Skeletal muscle tissue (tissue), 4 donors: ENCODE measurements around the gene S100PBP. TPM values are rescaled to one million over a fixed set of nuclear protein-coding genes. Genes with fewer than 3 reads are reported as not detected.

Experiments
- H3K27ac ChIP-seq: one replicate; pipeline ENCODE4 v1.7.0; 2013; ENCODE audit warnings: mild to moderate bottlenecking, low read depth, low read length, inconsistent platforms
- H3K27me3 ChIP-seq, 3 donors: one replicate each; pipeline ENCODE4 v1.7.0; 2013; ENCODE audit warnings: low read length in 3 of 3; ENCODE audit not compliant: control insufficient read depth in 3 of 3, insufficient read depth in 3 of 3
- H3K36me3 ChIP-seq, 3 donors: one replicate each; pipeline ENCODE4 v1.7.0; 2013; ENCODE audit warnings: low read length in 3 of 3; ENCODE audit not compliant: control insufficient read depth in 3 of 3, insufficient read depth in 3 of 3
- H3K4me1 ChIP-seq, 3 donors: one replicate each; pipeline ENCODE4 v1.7.0; 2013; ENCODE audit warnings: low read length in 3 of 3, mild to moderate bottlenecking in 3 of 3; ENCODE audit not compliant: control insufficient read depth in 3 of 3, insufficient read depth in 3 of 3
- H3K4me3 ChIP-seq, 3 donors: one replicate each; pipeline ENCODE4 v1.7.0; 2013; ENCODE audit warnings: low read length in 3 of 3
- H3K9ac ChIP-seq, 3 donors: one replicate each; pipeline ENCODE4 v1.7.0; 2013; ENCODE audit warnings: low read length in 3 of 3, mild to moderate bottlenecking in 3 of 3, moderate library complexity in 2 of 3, low read depth in 1 of 3
- H3K9me3 ChIP-seq, 3 donors: one replicate each; pipeline ENCODE4 v1.7.0; 2013; ENCODE audit warnings: low read length in 3 of 3; ENCODE audit not compliant: control insufficient read depth in 3 of 3
- total RNA-seq: library from RNA; depleted of rRNA; stranded (reverse); fragments of >200 nt; gene quantifications from one replicate; pipeline ENCODE4 v1.2.3, GENCODE V29; 2014
- donor health status: Osteomylitis.

S100PBP gene
- total RNA-seq, 1 donor from 2014 or later = 22.4 TPM

DNA sequence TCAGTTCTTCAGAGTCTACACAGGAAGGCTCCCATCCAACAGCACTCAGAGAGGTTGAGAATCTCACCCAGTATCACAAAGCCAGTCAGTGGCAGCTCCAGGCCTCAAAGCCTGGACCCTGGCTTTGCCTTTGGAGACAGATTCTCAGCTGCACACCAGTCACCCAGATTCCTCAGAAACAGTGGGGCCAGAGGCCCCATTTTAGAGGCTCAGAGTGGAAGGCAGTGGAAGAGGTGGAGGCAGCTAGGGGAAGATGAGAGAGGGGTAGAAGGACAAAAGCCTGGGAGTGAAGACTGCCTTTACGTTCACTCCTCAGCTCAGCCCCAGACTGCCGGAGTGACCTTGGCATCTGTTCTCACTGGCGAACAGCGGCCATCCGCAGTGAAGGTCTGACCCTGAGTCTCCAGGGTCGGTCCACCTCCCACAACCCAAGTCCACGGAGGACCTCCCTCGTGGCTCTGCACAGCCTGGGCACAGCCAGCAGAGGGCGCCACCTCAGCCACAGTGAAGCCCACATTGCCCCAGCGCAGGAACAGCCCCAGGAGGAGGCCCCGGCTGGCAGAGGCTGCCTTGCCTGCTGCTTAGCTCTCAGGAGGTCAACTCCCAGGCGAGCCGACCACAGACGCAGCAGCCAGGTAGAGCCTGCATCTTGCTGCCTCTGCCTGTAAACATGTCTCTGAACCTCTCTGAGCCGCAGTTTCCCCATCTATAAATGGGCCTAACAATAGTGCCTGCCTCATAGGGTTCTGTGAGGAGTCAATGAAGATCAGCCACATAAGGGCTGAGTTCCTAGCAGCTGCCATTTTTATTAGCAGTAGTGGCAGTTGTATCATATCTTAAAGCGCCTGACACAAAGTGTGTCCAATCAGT is 59.1 kb downstream of the S100PBP start:
- Histone ChIP-seq H3K27me3 (peaks cover 0 to 6% (median 4%) of the 10 kb centered on the region in 3 donors), H3K4me3 (no peak overlapping the region), H3K27ac (no peak overlapping the region), H3K4me1 (peaks cover 19 to 44% (median 34%) of the 10 kb centered on the region in 3 donors), H3K36me3 (no peaks in the 10 kb centered on the region), H3K9me3 (no peaks in the 10 kb centered on the region), H3K9ac (no peak overlapping the region)

DNA sequence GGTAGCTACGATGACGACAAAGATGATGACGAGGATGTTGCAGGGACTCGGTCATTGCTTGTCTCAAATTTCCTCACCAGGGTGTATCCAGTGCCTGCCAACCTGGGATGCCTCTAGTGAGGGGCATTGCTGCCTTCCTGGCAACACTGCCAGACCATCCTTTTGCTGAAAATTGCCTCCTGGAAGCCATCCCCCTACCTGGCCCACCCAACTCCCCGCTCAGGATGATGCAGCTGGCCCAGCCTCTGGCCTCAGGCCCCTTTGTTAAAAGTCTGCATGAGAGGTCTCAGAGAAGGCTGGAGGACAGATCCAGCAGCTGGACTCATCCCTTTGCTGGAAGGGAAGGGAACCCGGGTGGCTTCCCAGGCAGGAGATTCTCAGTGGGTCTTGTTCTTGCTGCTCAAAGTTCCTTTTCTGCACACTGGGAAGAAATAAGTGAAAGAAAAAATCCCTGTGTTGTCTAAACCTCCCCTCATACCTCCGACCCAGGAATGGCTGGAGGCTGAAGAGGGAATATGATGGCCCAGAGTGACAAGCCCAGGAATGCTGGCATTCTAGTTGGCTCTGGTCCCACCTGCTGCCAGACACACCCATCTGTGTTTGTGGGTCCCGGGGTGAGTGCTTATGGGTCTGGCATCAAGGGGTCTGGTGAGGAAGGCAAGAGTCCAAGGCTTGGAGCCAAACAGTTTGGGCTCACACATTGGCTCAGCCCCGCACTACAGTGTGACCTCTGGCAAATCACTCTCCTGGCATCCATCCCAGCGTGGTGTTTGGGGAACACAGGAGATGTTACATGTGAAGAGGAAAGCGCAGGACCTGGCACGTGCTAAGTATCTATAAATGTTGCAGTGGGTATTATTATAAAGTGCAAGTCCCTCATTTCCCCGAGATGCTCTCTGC is 60.0 kb downstream of the S100PBP start:
- Histone ChIP-seq H3K4me1 (peaks cover 24 to 48% (median 42%) of the 10 kb centered on the region in 3 donors), H3K27ac (no peak overlapping the region), H3K27me3 (peaks cover 0 to 6% (median 4%) of the 10 kb centered on the region in 3 donors), H3K9me3 (no peaks in the 10 kb centered on the region), H3K9ac (peak overlapping the region in 1 of 3 donors; percentile 40), H3K4me3 (no peak overlapping the region), H3K36me3 (no peaks in the 10 kb centered on the region)

DNA sequence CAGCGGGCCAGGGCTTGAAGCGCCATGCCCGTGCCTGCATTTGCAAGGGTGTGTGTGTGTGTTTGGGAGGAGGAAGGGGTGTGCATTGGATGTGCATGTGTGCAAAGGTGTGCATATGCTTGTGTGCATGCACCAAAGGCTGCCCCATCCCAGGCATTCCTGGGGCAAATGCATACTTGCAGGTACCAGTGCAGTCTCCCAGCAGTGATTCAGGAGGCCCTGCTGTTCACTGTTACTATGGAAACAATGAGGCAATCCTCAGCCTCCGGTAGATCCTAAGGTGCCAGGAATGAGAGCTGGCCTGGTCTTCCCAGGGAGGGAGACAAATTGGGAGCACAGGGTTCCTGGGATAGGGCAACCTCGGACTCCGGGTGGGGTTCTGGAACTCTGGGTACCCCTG is 60.7 kb downstream of the S100PBP start:
- Histone ChIP-seq H3K4me1 (peaks cover 20 to 43% (median 37%) of the 10 kb centered on the region in 3 donors), H3K9ac (peak overlapping the region in 1 of 3 donors; percentile 40), H3K27me3 (peaks cover 0 to 6% (median 4%) of the 10 kb centered on the region in 3 donors), H3K4me3 (no peak overlapping the region), H3K27ac (no peak overlapping the region), H3K9me3 (no peaks in the 10 kb centered on the region), H3K36me3 (no peaks in the 10 kb centered on the region)

DNA sequence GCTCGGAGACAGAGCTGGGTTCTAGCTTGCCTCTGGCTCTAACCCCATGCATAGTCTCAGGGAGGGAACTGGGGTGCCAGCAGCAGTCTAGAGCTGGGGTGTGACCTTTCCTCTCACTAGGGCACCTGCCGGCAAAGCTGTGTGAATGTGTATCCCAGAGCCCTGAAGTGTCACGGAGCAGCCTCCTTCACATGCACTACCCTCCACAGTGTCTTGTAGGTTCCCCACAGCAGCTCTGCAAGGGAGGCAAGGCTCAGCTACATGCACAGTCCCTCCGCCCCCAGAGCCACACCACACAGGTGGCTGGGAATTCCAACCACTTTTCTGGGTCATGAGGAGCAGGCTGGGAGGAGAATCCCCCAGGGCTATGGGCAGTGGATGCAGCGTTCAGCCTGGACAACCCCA is 61.2 kb downstream of the S100PBP start:
- no peak overlapping the region for H3K27ac ChIP-seq
- H3K9ac ChIP-seq = no peak overlapping the region
- H3K4me3 ChIP-seq = no peak overlapping the region
- H3K4me1 ChIP-seq = peaks cover 20 to 43% (median 37%) of the 10 kb centered on the region in 3 donors
- peaks cover 0 to 8% (median 6%) of the 10 kb centered on the region in 3 donors for H3K27me3 ChIP-seq
- no peaks in the 10 kb centered on the region for H3K36me3 ChIP-seq
- no peaks in the 10 kb centered on the region for H3K9me3 ChIP-seq

DNA sequence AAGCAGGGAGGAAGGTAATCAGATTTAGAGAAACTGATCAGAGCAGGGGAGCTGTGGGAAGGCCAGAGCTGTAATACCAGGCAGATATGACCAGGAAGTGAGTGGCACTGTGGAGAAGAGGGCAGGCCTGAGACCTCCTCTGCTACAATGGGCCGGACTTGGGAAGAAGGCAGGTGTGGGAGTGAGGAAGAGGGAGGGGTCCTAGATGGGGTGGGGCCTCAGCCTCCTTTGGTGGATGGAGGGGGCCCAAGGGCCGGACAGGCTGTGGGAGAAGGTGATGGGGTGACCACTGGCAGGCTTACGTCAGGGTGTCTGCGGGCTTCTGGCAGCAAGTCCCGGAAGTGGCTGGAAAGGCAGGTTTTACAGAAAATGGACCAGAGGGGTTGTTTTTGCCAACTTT is 63.8 kb downstream of the S100PBP start:
- H3K9ac ChIP-seq = no peak overlapping the region
- H3K27ac ChIP-seq = no peak overlapping the region
- no peak overlapping the region for H3K4me3 ChIP-seq
- H3K4me1 ChIP-seq = peaks cover 20 to 43% (median 37%) of the 10 kb centered on the region in 3 donors
- no peaks in the 10 kb centered on the region for H3K9me3 ChIP-seq
- H3K36me3 ChIP-seq = no peaks in the 10 kb centered on the region
- peaks cover 8 to 24% (median 18%) of the 10 kb centered on the region in 3 donors for H3K27me3 ChIP-seq

DNA sequence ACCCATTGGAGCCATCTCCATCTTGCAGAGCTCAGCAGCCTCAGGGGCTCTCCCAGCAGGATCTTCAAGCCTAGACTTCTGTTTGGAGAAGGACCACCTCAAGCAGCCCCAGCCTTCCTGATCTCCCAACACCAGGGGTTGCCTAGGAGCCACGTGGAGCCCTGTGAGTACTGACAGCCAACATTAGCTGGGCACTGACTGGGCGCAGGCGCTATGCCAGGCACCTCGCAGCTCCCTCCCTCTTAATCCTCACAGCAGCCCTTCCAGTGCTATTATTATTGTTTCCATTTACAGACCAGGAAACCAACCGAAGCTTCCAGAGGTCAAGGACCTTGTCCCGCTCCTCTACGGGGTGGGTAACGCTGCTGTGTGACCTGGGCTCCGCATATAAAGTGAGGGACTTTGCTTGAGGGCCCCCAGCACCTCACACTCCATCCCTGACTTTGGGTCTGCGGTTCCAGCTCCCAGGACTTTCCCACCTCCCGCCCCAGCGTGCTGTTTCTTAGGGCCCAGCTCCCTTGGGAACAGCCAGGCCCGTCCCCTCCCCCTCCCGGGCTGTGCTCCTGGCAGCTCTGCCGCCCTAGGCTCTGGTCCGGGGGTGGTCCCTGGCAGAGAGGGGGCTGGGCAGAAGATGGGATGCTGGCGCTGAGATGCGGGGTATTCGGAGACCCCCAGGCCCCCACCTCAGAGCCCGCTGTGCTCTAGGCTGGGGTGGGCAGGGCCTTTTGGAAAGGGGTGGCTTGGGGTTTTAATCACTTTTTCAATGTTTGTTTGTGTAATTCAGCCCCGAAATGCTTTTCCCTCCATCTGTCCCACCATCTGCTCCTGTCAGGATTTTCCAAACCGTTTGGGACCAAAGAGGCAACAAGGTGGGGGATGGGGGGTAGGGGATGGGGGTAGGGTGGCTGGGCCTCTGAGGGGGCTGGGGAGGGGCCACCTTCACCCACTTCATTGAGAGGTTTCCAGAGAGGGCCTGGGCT is 64.7 kb downstream of the S100PBP start:
- Histone ChIP-seq H3K36me3 (no peaks in the 10 kb centered on the region), H3K9ac (peak overlapping the region in 2 of 3 donors; percentile 50 to 68), H3K4me3 (peak overlapping the region; percentile 10 to 65 (median 24)), H3K27ac (peak overlapping the region; percentile 61), H3K27me3 (peaks cover 14 to 31% (median 21%) of the 10 kb centered on the region in 3 donors), H3K4me1 (peaks cover 20 to 36% (median 32%) of the 10 kb centered on the region in 3 donors), H3K9me3 (no peaks in the 10 kb centered on the region)

DNA sequence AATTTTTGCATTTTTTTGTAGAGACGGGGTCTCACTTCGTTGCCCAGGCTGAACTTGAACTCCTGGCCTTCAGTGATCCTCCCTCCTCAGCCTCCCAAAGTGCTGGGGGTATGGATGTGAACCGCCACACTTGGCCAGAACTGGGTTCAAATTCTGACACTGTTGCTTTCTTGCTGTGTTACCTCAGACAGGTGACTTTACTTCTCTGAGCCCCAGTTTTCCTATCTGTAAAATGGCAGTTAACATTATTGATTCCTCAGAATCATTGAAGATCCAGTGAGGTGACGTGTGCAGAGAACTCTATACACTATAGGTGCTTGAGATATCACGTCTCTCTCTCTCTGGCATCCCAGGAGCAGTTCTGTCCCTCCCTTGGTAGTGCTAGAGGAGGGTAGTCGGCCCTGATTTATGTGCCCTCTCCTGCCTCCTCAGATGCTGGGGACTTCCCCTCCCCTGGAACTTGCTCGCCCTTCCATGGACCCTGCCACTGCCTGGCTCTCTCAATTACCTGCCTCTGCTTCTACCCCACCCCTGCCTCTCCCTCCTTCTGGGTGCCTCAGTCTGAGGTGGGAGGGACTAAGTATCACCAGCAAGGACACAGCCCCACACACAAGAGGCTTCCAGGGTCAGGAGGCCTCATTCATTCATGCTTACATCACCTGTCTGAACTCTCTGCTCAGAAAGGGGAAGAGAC is 66.0 kb downstream of the S100PBP start:
- Histone ChIP-seq H3K4me1 (peaks cover 16 to 23% (median 20%) of the 10 kb centered on the region in 3 donors), H3K9me3 (no peaks in the 10 kb centered on the region), H3K4me3 (no peak overlapping the region), H3K27ac (no peak overlapping the region), H3K9ac (no peak overlapping the region), H3K36me3 (no peaks in the 10 kb centered on the region), H3K27me3 (peaks cover 25 to 35% (median 33%) of the 10 kb centered on the region in 3 donors)

DNA sequence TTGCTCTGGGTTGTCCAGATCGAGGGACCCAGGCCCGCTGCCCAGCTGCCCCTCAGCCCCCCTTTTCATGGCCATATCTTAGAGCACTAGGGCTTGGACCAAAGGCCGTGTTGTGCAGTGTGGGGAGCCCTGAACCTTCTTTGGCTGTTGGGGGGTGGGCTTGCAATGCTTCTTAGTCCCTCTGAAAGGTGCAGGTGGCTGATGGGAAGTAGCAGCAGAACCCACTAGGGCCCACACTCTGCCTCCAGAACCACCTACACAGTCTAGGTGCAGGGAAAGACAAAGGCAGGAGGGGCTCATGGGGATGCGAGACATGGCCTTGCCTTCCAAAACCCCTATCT is 66.5 kb downstream of the S100PBP start:
- Histone ChIP-seq H3K9me3 (no peaks in the 10 kb centered on the region), H3K4me3 (no peak overlapping the region), H3K9ac (no peak overlapping the region), H3K27ac (no peak overlapping the region), H3K36me3 (no peaks in the 10 kb centered on the region), H3K27me3 (peaks cover 28 to 37% (median 34%) of the 10 kb centered on the region in 3 donors), H3K4me1 (peaks cover 16 to 20% (median 20%) of the 10 kb centered on the region in 3 donors)

DNA sequence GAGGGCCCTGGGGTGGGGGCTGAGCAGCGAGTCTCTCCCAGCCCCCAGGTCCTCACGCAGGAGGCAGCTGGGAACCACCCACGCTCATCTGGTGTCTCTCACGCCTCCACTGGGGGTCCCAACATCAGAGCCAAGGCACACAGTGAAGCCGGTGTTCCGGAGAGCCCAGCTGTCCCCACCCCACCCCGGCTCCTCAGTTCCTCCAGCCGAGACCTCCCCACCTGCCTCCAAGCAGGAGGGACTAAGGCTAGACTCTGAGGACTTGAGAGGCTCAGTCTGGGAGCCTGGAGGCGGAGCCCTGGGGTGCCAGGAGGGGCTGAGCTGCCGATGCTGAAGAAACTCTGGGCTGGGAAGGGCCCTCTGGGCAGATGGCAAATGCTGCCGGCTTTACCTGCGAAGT is 67.3 kb downstream of the S100PBP start:
- Histone ChIP-seq H3K9me3 (no peaks in the 10 kb centered on the region), H3K27ac (no peak overlapping the region), H3K4me1 (peaks cover 16 to 20% (median 20%) of the 10 kb centered on the region in 3 donors), H3K36me3 (no peaks in the 10 kb centered on the region), H3K9ac (no peak overlapping the region), H3K4me3 (no peak overlapping the region), H3K27me3 (peaks cover 29 to 37% (median 34%) of the 10 kb centered on the region in 3 donors)
